ENCODE measurements around the gene PHF20.
"Not testable (repeated sequence)": the region's sequence is repeated elsewhere in the genome, so short reads cannot be mapped to it uniquely, and the experiment has no call there.

Gene PHF20

GRCh38 chr20:35739294-35740163 is 32.3 kb upstream of the PHF20 start:
- DNase-seq (ENCODE audit: low read depth), result no peak

GRCh38 chr20:35741892-35742740 is 29.7 kb upstream of the PHF20 start, which contains the start of gene RBM39:
TSS of gene RBM39 (minus strand) at chr20:35742260. CDS start at chr20:35740874, 1,386 bp downstream.
- DNase-seq (ENCODE audit: low read depth), result peak; percentile 100

- no peak for DNase-seq (ENCODE audit: low read depth)
These were observed 28.9 kb upstream of the PHF20 start for GRCh38 chr20:35742741-35743523.

DNA sequence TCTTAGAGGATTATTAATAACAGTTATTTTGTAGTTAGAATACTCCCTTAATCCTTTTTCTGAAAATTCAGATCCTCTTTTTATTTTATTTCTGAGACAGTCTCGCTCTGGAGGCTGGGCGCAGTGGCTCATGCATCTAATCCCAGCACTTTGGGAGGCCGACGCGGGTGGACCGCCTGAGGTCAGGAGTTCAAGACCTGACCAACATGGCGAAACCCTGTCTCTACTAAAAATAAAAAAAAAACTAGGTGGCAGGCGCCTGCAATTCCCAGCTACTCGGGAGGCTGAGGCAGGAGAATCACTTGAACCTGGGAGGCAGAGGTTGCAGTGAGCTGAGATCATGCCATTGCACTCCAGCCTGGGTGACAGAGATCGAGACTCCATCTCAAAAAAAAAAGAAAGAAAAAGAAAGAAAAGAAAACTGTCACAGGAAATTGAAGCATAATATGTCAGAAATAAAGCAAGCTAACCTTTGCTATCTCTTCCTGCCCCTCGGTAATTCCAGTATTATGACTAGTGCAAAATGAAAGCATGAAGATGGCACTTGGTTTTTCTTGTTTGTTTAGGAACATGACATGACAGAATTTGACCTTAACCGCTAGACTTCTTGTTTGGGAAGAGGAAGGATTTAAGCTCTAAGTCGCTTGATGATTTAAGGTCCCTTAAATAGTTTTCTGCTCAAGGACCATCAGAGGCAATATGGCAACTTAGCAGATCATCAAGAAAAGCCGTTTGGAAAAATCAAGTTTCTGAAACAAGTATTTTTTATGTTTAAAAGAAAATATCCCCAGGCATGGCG is 27.9 kb upstream of the PHF20 start:
- no peak for DNase-seq (ENCODE audit: low read depth)

DNA sequence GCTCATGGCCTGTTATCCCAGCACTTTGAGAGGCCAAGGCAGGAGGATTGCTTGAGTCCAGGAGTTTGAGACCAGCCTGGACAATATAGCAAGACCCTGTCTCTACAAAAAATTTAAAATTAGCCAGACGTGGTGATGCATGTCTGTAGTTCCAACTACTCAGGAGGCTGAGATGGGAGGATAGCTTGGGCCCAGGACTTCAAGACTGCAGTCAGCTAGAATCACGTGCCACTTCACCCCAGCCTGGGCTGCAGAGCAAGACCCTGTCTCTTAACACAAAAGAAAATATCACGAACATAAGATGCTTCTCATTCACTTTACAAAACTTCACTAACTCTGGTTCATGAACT is 27.3 kb upstream of the PHF20 start:
- DNase-seq (ENCODE audit: low read depth), result not testable (repeated sequence)

DNA sequence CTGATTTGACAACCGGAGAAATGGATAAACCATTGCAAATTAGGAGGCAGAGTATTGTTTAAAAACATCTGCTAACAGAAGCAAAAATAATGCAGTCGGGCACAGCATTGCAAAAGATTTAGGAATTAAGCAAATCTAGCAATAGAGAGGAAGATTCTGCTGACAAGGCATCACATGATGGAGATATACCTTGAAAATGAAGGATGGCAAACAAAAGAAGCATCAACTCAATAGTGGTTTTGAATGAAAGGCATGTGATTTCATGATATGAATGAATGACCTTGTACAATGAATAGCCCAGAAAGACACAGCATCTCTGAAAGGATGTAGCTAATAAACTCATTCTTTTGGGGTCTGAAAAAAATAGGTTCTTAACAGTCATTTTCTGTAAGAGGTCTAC is 21.2 kb upstream of the PHF20 start:
- DNase-seq (ENCODE audit: low read depth), result no peak

DNA sequence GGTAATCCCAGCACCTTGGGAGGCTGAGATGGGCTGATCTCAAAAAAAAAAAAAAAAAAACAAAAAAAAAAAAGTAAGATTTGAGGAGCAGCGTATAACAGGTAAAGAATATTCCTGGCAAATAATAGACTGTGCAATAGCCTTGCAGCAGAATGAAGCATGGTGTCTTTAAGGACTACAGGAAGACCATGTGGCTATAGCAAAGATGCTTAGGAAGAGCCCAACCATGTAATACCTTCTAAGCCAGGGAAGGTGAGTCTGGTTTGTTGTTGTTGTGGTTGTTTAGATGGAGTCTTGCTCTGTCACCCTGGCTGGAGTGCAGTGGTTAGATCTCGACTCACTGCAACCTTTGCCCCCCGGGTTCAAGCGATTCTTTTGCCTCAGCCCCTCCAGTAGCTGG is 15.4 kb upstream of the PHF20 start:
- DNase-seq (ENCODE audit: low read depth), result no peak

DNA sequence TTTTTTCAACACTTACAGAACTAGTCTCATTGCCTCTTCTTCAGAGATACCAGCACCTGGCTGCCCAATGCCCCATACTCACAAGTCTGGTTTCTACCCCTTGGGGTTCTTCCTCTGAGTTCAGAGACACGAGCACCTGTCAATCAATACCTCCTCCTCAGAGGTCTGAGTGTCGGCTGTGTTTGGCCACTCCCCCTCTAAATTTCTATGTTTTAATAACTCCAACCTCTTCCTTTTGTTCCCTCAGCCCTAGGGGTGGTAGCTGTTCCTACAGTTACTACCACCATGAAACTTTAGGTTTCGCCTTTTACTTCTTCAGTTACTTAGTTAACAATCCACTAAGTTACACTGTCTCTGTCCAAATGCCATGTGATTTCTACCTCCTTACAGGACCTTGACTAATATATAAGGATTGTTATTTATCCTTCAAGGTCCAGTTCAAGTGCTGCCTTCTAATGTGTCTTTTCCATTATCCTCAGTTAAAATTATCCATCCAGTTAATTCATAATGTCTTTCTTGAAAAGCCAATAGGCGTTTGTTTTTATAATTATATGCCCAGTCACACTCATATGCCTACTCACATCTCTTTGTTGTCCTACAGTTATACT is 14.6 kb upstream of the PHF20 start:
- no peak for DNase-seq (ENCODE audit: low read depth)

DNA sequence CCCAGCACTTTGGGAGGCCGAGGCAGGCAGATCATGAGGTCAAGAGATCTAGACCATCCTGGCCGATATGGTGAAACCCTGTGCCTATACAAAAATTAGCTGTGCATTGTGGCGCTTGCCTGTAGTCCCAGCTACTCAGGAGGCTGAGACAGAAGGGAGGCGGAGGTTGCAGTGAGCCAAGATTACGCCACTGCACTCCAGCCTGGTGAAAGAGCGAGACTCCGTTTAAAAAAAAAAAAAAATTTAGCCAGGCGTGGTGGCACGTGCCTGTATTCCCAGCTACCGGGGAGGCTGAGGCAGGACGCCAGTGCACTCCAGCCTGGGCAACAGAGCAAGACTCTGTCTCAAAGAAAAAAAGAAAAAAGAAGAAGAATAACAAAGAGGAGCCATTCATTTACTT is 10.3 kb upstream of the PHF20 start:
- DNase-seq (ENCODE audit: low read depth), result not testable (repeated sequence)

- no peak for DNase-seq (ENCODE audit: low read depth)
These were observed 9.4 kb upstream of the PHF20 start for GRCh38 chr20:35762461-35762860.

DNA sequence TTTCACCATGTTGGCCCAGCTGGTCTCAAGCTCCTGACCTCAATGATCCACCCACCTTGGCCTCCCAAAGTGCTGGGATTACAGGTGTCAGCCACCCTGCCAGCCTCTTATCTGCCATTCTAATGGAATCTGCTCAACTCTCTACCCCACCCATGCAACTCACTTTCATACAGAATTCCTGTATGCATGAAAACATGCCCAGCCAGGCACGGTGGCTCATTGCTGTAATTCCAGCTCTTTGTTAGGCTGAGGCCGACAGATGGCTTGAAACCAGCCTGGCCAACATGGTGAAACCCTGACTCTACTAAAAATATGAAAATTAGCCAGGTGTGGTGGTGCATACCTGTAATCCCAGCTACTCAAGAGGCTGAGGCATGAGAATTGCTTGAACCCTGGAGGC is 6.9 kb upstream of the PHF20 start:
- not testable (repeated sequence) for DNase-seq (ENCODE audit: low read depth)

- DNase-seq (ENCODE audit: low read depth), result no peak
These were observed 5.0 kb upstream of the PHF20 start for GRCh38 chr20:35766843-35767242.

GRCh38 chr20:35767683-35768481 is 3.9 kb upstream of the PHF20 start:
- no peak for DNase-seq (ENCODE audit: low read depth)

DNA sequence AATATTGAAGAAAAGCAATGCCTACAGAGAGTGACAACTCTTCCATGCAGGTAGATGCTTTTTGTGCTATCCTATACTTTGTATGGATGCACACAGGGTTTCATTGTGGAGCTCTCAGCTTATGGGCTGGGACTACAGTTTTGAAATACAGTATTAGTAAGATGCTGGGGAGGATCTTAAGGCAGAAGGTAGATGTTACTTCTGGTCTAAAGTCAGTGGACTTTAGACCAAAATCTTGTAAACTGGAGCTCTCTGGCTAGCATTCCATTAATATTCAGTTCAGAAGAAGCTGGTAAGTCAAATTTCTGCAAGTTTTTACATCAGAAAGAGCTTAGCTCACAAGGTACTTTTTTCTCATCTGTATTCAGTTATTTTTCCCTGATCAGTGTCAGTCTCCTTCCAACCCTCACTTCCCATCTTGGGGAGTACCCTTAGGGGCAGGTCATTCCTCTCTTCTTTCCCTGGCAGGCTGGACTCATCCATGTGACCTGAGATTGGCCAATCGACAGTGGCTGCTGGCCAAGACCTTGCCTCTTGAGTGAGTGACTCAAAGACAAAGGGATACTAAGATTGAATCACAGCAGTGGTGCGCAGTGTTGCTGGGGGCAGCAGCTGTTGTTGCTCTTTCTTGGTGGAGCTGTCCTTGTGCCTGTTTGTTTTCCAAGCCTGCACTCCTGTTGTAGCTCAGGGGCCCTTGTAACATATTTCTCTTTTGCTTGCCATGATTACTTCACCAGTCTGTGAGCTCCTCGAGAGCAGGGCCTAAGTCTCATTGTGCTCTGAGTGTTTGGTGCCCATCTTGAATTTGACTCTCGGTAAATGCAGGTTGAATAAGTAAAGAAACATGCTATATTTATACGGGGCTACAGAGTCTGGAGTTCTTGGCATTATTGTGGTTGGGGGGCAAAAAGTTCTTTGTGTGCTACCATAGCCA is 2.8 kb upstream of the PHF20 start:
- peak; percentile 96 for DNase-seq (ENCODE audit: low read depth)

DNA sequence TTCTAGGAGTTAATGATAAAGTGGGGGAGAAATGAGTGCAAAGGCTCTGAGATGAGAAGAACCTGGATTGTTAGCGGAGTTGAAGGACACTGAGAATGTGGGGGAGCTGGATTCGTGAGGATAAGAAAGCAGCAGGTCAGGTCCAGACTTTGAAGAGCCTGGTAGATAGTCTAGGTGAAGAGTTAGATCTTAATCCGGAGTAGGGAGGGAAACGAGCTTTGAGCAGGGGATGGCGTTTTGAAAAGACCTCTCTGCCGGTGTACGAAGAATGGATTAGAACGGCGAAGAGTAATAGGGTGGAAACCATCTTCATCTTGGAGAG is 487 bp upstream of the PHF20 start:
- no peak for DNase-seq (ENCODE audit: low read depth)

DNA sequence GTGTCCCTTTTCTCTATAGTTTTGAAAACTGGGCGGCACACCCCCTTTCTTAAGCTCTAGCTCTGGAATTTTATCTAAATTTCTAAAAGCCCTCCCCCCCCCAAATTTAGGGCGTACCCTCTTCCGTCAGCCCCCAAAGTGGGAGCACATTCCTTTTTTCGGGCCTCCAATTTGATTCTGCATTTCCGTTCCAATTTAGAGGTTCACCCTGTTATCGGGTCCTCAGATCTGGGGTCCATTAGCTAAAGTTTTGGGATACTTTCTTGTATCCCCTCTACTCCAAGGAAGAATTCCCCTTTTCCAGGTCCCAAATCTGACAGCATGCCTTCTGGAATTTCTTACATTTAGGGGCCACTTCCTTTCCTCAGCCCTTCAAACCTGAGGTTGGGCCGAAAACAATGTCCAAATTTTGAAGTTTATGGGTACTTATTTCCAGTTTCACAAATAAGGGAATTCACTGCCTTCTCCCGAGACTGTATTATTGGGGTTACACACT is 796 bp downstream of the PHF20 start:
- DNase-seq (ENCODE audit: low read depth), result no peak

DNA sequence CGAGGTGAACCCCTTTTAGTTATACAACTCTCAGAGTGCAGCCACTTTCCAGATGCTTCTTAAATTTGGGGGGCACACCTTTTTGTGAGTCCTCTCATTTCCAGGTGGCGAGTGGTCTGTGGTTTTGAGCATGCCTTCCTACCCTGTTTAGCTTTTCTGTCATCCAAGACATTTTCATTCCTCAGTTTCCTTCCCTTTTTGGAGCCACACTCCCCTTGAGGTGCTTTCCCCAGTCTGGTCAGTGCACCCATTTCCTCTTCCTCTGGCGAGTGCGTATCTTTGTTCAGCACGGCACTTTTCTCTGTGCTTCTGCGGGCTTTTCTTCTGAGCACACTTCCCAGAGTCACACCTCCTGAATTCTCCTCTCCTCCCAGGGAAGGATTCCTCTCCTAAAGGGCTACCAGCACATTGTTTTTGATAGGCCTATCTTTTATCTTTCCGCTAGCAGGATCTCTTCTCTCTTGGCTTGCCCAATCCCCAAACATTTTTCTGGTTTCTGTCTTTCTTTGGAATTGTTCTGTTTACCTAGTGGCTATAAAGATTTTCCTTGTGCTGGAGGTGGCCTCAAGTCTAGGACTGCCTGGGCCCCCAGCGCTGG is 1.4 kb downstream of the PHF20 start:
- no peak for DNase-seq (ENCODE audit: low read depth)

GRCh38 chr20:35774391-35774790 is 2.6 kb downstream of the PHF20 start:
- DNase-seq (ENCODE audit: low read depth), result no peak

Measured in GM04504 (cell line).